ENCODE data around the gene HPS4.
"Not testable (repeated sequence)": the region's sequence is repeated elsewhere in the genome, so short reads cannot be mapped to it uniquely, and the experiment has no call there.

The HPS4 gene

DNA sequence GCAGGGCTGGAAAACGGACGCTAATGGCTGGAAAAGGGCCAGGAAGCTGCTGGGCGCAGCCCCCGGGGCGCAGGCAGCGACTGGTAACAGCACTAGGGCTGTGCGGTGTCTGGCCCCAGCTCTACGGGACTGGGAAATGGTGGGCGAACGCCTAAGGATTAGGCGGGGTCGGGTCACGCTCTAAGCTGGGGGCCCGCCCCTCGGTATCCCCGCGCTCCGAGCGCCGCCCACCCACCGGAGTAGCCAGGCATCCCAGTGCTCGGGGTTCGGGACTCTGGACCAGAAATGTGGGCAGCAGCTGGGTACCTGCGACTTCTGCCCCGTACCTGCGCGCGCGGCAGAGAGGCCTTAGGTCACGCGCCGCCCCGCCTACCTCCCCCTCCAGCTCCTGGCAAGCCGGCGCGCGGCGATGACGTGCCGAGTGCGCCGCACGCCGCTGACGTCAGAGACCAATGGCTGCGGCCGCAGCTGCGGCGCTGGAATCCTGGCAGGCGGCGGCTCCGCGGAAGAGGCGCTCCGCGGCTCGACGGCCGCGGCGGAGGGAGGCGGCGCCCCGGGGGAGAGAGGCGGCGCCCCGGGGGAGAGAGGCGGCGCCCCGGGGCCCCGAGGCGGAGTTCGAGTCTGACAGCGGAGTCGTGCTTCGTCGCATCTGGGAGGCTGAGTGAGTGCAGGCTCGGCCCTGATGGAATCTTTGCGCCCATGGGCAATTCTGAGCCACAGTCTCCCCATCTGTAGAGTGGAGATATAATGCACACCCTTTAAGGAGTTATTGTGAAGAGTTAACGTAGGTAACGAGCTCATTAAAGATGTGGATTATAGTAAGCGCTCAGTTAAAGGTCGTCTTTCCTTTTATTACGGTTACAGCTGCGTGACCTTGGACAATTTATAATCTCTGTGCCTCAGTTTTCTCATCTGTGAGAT lies at the start of gene HPS4, which contains the start of gene SRRD:
TSS of gene HPS4 (minus strand) at position 345 of the 921 bp plus-strand sequence. CDS start 2,021 bp downstream, outside the sequence.
TSS of gene SRRD (plus strand) at position 439 of the 921 bp plus-strand sequence. CDS start at position 453, 14 bp downstream.
- peak; percentile 97 for DNase-seq

DNA sequence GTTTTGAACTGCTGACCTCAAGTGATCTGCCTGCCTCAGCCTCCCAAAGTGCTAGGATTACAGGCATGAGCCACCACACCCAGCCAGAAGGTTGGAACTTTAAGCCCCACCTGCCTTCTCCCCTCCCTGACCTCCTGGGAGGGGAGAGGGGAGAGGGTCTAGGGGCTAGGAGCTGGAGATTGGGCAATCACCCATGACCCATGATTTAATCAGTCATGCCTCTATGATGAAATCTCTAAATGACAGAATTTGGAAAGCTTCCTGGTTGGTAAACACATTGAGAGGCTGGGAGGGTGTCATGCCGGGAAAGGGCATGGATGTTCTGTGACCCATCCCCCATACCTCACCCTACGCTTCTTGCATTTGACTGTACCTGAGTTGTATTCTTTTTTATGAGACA lies 45.8 kb upstream of the HPS4 start:
- no peak for DNase-seq

DNA sequence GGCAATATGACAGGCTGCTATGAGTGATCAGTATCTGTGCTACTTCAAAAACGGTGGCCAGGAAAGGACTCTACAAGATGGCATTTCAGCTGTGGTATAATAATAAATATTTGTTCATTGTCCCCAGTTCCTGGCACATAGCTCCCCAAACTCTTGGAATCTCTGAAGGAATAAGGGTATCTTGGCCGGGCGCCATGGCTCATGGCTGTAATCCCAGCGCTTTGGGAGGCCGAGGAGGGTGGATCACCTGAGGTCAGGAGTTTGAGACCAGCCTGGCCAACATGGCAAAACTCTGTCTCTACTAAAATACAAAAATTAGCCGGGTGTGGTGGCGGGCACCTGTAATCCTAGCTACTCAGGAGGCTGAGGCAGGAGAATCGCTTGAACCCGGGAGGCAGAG lies 44.9 kb upstream of the HPS4 start:
- DNase-seq = not testable (repeated sequence)

DNA sequence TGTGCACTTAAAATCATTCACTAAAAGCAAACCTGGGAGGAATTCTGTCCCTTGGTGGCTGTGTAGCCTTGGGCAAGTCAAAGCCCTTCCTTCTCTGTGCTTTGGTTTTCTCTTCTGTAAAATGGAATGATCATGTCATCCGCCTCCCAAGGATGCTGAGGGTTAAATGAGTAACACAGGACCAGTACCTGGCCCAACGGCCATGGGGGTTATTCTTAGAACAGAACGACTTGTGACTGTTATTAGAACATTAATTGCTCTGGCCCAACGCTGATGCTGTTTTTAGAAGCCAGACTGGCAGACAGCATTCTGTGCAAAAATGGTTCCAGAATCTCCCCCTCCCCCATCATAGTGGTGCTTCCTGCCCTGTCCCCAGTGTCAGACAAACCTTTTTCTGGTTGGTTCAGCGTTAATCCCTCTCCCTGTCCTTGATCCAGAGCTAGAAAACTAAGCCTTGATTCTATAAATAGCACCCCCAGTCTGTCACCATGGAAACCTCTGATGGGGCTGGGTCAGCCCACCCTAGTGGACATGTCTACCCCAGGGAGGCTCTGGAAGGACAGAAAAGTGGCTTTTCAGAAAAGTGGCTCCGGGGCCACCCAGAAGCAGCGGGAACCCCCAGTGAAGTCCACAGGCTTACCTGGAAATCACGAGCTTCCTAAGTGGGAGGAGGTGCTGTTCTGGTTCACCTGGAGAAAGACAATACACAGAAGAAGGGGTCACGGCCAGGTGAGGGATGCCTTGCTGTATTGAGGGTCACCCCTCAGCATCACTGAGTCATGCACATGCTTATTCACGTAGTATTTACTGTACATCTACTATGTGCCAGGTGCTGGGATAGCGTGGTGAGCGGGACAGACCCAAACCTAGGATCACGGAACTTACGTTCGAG lies 44.2 kb upstream of the HPS4 start:
- DNase-seq = peak; percentile 3

DNA sequence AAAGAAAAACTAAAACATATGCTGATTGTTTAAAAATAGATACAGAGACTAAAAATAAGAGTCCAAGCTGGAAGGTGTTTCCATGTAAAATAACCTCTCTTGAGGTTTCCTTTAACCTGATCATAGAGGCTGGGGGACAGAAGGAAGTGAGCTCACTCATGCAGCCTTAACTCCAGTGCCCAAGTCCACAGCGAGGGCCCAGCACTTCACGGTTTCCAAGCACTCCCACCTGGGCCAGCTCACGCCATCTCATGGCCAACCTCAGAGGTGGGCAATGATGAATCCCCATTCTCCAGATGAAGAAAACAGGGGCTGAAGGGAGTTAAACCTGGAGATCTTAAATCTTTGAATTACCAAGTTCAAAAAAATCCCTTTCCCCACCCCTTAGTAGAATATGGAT lies 43.6 kb upstream of the HPS4 start:
- DNase-seq = no peak

DNA sequence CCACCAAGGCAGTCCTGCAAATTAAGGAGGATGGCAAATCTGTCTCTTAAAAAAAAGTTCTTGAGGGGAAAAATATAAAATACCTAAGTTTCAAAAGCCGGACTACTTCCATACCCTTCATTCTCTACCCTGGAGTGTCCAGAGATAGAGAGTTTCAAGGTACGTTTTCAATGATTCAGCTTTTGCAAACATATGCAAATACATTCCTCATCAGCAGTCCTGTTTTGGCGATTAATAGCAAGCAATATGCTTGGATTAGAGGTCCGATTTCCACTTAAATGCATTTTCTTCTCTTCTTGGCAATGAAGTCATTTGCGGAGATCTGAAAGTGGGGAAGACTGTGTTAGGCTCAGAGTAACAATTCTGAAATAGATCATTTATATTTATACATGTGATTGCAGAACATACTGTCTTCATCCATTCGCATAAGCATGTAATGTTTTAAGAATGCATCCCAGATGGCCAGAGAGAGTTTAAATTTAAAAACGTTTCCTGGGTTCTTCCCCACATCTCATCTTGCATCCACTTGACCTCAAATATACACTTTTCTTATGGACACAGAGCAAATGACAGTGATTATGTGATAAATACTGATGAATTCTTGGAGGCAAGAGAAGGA lies 42.5 kb upstream of the HPS4 start:
- no peak for DNase-seq

DNA sequence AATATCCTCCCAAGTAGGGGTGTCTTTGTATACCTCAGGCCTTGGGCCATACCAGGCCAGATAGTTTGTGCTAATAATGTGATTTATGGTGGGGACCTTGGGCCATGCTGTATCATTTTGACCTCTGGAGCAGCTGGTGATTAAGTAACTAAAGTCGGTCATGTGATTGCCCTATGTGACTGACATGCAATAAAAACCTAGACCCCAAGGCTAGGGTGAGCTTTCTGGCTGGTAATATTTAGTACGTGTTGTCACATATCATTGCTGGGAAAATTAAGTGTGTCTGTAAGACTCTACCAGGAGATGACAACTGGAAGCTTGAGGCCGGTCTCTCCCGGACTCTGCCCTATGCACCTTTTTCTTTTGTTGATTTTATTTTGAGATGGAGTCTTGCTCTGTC lies 41.3 kb upstream of the HPS4 start:
- DNase-seq = no peak

DNA sequence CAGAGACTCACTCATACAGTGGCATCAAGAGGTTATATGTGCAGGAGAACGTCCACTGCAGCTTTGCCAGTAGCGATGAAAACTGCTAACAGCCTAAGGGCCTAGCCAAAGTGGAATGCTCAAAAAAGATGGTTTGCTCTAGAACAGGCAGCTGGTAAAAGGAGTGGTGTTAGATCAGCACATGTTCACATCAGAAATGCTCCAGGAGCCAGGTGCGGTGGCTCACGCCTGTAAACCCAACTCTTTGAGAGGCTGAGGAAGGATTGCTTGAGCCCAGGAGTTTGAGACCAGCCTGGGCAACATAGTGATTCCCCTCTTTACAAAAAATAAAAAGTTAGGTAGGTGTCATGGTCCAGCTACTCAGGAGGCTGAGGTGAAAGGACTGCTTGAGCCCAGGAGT lies 39.0 kb upstream of the HPS4 start:
- DNase-seq = no peak

DNA sequence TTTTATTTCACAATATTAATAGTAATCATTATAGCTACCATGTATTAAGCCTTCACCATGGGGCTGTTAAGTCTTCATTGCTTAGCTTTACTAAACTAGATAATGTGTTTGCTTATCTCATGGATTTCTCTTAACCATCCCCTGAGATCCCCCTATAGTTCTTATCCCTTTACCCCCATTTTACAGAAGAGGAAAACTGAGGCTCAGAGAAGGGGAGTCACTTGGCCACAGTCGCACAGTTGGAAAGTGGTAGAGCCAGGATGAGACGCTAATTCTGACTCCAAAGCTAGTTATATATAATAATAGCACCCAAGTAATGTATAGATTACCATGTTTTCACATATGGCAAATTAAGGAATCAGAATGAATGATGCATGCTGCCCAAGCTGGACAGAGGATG lies 38.4 kb upstream of the HPS4 start:
- DNase-seq = no peak

DNA sequence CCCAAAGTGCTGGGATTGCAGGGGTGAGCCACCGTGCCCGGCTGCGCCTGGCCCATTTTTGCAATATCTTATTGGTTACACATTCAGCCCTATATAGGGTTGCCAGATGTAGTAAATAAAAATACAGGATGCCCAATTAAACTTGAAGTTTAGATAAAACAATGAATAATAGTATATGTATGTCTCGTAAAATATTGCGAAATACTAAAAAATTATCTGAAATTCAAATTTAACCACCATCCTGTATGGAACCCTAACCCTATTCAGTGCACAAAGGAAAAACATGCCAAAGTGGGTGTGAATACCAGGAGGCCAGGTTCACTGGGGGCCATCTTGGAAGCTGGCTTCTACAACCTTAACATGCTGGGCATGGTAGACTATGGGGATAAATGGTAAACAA lies 33.8 kb upstream of the HPS4 start:
- no peak for DNase-seq

DNA sequence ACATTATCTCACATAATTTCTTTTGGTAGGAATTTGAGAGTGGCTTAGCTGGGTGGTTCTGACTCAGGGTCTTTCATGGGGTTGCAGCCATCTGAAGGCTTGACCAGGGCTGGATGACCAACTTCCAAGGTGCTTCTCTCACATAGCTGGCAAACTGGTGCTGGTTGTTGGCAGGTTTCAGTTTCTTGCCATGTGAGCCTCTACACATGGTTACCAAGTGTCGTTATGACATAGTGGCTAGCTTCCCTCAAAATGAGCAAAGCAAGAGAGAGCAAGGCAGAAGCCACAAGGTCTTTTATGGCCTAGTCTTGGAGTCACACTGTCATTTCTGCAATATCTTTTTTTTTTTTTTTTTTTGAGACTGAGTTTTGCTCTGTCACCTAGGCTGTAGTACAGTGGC lies 32.9 kb upstream of the HPS4 start:
- no peak for DNase-seq

DNA sequence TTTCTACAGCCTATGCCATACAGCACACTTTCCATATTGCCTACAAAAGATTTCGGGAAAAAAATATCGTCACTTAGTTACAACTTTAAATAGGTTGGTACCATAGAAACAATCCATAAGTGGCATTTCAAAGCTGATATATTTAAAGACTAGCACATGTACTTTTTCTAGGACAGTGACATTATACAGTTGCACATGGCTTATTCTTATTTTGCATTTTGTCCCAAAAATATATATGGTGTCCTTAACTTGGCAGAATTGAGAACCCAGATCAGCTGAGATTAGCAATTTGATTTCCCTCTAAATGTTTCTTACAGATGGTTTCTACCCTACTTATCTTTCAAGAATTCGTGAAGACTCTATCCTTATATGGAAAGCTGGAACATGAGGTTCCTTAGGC lies 32.3 kb upstream of the HPS4 start:
- DNase-seq = no peak

DNA sequence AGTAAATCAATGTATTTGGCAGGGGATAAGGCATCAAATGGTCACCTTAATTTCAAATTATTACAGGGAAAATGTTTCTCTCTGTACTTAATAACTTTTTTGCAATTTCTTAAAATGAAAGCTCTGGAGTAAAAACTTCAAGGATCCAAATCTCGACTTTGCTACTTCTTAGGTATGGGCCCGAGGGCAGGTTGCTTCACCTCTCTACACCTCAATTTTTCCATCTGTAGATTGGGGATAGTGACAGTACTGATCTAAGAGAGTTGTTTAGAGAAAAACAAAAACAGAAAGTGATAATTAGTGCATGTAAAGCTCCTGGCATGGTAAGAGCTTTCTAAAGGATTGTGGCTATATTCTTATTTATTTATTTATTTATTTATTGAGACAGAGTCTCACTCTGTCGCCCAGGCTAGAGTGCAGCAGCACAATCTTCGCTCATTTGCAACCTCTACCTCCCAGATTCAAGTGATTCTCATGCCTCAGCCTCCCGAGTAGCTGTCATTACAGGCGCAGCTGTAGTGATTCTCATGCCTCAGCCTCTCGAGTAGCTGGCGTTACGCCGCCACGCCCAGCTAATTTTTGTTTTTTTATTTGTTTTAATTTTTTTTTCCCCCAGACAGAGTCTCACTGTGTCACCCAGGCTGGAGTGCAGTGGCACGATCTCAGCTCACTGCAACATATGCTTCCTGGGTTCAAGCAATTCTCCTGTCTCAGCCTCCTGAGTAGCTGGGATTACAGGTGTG lies 31.0 kb upstream of the HPS4 start:
- DNase-seq = no peak

DNA sequence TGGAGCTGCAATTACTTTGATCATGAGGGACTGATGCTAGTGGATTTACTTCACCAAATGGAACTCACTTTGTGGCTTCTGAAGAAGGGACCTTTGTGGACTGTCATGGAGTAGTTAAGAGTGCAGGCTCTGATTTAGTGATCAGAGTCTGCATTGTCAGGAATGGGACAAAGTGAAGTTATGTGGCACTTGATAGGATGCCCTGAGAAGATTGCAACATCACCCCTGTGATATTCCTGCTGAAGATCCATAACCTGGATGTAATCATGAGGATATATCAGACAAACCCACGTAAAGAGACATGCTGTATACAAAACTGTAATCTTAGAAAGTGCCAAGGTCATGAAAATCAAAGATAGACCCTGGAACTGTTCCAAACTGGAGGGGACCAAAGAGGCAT lies 30.3 kb upstream of the HPS4 start:
- no peak for DNase-seq

DNA sequence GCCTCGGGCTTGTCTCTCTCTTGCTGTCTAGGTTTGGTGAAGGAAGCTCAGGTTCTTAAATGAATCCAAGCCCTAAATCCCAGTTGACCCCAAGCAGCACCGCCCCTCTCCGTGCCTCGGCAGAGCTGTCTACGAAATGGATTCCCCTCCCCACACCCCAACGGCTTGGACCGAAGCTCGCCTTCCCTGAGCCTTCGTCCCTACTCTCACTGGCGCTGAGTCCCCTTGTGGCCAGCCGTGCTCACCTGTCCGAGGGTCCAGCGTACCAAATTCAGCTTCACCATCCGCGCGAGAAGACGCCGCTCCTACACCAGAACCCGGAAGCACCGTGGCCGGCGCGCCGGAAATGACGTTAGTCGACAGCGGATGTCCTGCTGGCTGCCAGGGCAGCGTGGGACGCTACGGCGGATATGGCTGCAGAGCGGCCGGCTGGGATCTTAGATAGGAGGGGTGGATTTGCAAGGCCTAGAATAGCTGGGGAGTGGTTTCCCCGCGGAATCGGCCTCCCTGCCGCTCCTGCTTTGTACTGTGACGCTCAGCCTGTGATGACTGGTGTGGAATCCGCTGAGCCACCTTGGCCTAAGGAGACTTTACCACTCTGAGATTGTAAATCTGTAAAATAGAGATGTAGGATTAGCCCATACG lies 28.7 kb upstream of the HPS4 start, which contains the start of gene TFIP11:
TSS of gene TFIP11 (minus strand) at position 325 of the 645 bp plus-strand sequence. CDS start 2,201 bp downstream, outside the sequence.
- peak; percentile 95 for DNase-seq

DNA sequence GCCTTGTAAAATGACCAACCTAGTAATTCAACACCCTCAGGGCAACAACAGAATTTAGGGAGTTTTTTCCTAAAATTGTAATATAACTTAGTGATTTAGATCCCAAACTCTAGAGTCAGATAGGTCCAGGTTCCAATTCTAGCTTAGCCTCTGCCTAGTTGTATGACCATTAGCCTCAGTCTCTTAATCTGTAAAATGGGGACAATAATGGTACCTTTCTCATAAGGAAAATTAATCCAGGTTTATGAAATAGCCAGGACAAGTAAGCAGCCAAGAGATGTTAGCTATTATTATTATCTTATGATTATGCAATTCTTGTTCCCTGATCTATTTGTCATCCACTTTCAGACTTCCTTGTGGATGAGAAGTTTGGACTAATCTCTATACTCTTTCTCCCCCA lies 24.6 kb upstream of the HPS4 start:
- no peak for DNase-seq

DNA sequence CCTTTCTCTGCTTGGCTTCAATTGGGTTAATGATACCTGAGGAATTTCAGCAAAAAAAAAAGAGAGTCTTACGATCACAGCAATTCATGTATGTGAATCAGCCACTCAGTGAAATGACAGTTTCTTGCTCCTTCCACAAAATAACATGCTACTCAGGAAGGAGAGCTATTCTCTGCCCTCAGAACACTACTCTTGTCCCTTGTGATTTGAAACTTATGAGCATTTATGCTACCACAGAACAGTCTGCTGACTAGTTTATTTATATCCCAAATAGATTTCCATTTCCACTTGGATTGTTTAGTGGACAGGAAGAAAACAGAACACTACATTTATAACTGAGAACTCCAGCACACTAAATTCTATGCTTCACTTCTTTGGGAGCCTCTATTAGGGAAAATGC lies 20.2 kb upstream of the HPS4 start:
- no peak for DNase-seq

DNA sequence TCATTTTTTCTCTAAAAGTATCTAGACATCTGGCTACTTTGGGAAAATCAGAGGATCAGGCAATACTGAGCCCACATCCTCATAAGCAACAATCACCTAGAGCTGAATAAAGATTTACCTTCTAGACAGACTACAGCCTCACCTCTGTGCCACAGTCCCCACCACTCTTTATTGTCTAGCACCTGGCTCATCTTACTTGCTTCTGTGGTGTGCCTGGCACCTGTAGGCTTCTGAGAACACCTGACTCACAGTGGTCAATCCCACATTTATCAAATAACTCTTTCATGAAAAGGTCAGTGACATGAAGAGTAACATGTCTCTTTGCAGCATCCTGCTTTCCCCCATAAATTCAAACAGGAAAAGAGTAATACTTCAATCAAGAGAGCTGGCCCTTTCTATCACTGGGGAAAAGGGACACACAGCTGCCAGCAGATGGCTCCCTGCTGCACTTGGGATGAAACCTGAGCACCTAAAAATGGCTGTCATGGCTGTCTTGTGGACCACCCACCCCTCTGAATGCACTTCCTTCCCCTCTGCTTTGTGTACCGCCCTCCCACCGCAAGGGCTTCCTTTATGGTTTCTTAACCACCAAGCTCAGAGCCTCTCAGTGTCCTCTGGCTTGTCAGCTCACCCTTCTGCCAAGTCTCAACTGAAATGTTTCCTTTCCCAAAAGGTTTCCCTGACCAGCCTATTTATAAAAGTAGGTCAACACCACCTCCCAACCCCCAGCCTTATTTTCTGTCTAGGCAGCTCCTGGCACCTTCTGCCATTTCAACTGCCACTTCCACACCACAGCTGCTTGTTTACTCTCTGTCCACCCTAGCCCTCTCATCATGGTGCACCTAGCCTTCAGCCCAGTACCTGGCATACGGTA lies 19.3 kb upstream of the HPS4 start:
- peak; percentile 55 for DNase-seq

DNA sequence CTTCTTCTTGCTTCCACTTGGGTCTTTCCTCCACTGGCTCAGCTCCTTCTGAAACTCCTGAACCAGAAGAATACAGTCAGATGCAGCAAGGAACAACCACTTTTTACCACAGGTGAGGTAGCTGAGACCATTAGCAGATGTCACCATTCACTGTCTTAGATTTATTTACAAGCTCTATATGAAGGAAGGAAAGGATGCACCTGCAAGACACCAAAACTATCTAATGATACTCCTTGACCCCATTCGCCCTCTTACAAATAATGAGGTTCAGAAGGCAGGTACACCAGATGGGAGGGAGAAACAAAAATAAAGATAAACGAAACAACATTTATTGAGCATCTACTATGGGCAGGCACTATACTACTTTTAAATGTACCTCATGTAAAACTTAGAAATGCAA lies 18.4 kb upstream of the HPS4 start:
- DNase-seq = no peak

DNA sequence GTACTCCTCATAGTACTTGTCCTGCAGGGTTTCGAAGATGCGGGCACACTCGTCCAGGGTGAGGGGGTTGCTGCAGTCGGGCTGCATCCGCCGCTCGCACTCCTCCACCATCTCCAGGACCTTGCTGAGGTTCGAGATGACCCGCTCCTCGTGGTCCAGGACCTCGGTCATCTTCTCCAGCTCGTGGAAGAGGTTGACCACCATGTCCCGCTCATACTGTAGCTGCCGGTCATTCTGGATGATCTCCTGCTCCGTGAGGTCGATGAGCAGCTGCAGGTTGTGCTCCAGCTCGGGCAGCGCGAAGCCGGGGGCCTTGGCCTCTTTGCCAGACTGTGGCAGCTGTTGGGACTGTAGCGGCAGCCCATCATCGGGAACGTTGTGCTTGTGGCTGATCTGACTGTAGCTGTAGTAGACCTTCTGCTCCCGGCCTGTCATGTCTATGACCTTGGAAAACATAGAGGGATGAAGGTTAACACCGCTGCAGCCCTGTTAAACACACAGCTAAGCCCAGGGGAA lies 15.7 kb upstream of the HPS4 start:
- no peak for DNase-seq

DNA sequence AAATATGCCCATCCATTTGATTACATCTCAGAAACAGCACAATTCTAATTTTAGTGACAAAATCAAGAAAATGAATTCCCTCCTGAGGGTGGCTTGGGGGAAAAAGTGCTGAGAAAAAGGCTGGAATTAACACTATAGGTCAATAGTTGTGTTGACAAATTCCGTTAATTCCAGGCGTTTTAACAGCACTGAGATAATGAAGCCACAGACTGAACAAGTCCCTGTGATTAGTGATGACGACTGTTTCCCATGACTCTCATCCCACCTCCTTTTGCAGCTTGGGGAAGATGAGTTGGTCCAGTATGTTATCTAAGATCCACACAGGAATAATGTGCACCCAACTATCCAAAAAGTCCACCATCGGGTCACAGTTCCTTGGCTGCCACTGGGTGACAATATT lies 12.9 kb upstream of the HPS4 start:
- no peak for DNase-seq

Measured in retina (tissue), 1 donor.